Astrocyte (in vitro differentiated cells and primary cell): ENCODE results near the gene AURKAIP1.

Source experiments
- EZH2 ChIP-seq: IDR thresholded peaks from 2 replicates; pipeline ENCODE4 v1.6.1; 2012; ENCODE audit warnings: mild to moderate bottlenecking, low read length, inconsistent platforms; ENCODE audit not compliant: insufficient read depth
- TF ChIP-seq, protein P1 (sequence below): IDR thresholded peaks from 2 replicates; pipeline ENCODE4 v1.5.1; 2011; ENCODE audit warnings: low read depth, mild to moderate bottlenecking, inconsistent platforms, low read length, moderate library complexity; ENCODE audit not compliant: insufficient read depth

DNA sequence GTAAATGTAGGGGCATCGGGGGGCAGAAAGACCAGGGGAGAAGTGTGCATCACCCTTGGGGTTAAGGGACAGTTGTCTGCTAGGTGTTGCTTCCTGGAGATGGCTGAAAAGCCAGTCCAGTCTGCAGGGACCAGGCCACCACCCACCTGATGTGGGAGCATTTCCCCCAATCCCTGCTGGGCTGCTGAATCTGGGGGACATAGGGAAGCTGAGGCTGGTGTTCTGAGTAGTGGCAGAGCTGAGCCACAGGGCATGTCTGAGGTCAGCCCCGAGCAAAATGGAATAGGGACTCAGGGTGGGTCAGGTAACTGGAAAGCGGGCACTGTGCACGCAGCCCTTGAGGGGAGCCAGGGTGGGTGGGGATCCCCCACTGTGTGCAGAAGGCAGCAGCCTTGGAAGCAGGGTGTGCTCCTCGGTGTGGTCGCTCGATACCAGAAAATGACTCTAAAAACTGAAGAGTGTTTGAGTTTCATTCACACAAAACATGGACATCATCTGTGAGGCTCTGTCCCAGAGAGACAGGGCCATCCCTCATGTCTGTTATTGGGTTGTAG lies 26.5 kb upstream of the AURKAIP1 start:
- TF ChIP-seq, protein P1, sequence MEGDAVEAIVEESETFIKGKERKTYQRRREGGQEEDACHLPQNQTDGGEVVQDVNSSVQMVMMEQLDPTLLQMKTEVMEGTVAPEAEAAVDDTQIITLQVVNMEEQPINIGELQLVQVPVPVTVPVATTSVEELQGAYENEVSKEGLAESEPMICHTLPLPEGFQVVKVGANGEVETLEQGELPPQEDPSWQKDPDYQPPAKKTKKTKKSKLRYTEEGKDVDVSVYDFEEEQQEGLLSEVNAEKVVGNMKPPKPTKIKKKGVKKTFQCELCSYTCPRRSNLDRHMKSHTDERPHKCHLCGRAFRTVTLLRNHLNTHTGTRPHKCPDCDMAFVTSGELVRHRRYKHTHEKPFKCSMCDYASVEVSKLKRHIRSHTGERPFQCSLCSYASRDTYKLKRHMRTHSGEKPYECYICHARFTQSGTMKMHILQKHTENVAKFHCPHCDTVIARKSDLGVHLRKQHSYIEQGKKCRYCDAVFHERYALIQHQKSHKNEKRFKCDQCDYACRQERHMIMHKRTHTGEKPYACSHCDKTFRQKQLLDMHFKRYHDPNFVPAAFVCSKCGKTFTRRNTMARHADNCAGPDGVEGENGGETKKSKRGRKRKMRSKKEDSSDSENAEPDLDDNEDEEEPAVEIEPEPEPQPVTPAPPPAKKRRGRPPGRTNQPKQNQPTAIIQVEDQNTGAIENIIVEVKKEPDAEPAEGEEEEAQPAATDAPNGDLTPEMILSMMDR: no peak
- TF ChIP-seq EZH2: no peak
